Prostate gland (tissue), 2 donors: ENCODE data around the gene CYP2C18.

Experiments used
- POLR2A ChIP-seq: fragments of 450-650 bp; IDR thresholded peaks from one replicate; pipeline ENCODE4 v1.6.1; 2016; ENCODE audit warnings: antibody characterized with exemption, mild to moderate bottlenecking
- TF ChIP-seq, protein P1 (sequence below), 4 experiments: fragments of 200-600 bp in 2 of 4; fragments of 450-650 bp in 2 of 4; sonication (generic) in 2 of 4; IDR thresholded peaks; 1 replicate in 3 of 4; 2 replicates in 1 of 4; pipeline ENCODE4 v1.5.1; 2016 to 2019; ENCODE audit warnings: antibody characterized with exemption in 4 of 4, mild to moderate bottlenecking in 2 of 4, moderate library complexity in 2 of 4

- TF ChIP-seq, protein P1, sequence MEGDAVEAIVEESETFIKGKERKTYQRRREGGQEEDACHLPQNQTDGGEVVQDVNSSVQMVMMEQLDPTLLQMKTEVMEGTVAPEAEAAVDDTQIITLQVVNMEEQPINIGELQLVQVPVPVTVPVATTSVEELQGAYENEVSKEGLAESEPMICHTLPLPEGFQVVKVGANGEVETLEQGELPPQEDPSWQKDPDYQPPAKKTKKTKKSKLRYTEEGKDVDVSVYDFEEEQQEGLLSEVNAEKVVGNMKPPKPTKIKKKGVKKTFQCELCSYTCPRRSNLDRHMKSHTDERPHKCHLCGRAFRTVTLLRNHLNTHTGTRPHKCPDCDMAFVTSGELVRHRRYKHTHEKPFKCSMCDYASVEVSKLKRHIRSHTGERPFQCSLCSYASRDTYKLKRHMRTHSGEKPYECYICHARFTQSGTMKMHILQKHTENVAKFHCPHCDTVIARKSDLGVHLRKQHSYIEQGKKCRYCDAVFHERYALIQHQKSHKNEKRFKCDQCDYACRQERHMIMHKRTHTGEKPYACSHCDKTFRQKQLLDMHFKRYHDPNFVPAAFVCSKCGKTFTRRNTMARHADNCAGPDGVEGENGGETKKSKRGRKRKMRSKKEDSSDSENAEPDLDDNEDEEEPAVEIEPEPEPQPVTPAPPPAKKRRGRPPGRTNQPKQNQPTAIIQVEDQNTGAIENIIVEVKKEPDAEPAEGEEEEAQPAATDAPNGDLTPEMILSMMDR (IDR thresholded peaks at IDR 0.05): no peak
- TF ChIP-seq POLR2A: no peak
These were observed 63.6 kb downstream of the CYP2C18 start for GRCh38 chr10:94747137-94747536.
